ENCODE measurements around the gene KLHL17. TPM values are rescaled to one million over a fixed set of nuclear protein-coding genes. Genes with fewer than 3 reads are reported as not detected.

The KLHL17 gene
- total and polyA plus RNA-seq, 9 of the 15 experiments (the other 6 are each of a cell fraction or from before 2014, with no cell fraction given): 0.14 to 84.8 (median 13.0) TPM

GRCh38 chr1:1003618-1004419 lies 43.4 kb downstream of the KLHL17 start:
- Histone ChIP-seq H3K4me3 (no peak overlapping the region), H4K20me1 (replicated peaks; ENCODE audit: control insufficient read depth, insufficient read depth, low read length) (0 out of 2 replicates have a peak, but pooled peaks cover 4% of the 10 kb centered on the region), H3K79me2 (ENCODE audit: control insufficient read depth, insufficient read depth, low read length) (peaks cover 16% of the 10 kb centered on the region; the same call in 2 of the 3 replicates), H3K4me2 (ENCODE audit: insufficient read depth, low read length) (no peak overlapping the region; the same call in 1 of the 2 replicates), H3K9ac (ENCODE audit: insufficient read depth in 1 of 2, low read depth in 2 of 2, low read length in 2 of 2) (peak overlapping the region in 1 of 2 experiments; percentile 90; a peak in 2 of 4 replicates), H3K9me1 (ENCODE audit: control insufficient read depth, insufficient read depth, low read length) (no peaks in the 10 kb centered on the region), H3K9me3 (replicated peaks; ENCODE audit: control insufficient read depth, insufficient read depth, low read depth, low read length) (no peaks in the 10 kb centered on the region; the same call in none of the 2 replicates), H3K27ac (ENCODE audit: extremely low read depth, low read depth, low read length) (no peak overlapping the region), H2AFZ (ENCODE audit: low read depth, low read length) (no peak overlapping the region), H3K27me3 (ENCODE audit: control insufficient read depth in 2 of 2, insufficient read depth in 2 of 2, low read length in 2 of 2) (no peaks in the 10 kb centered on the region), H3K4me1 (replicated peaks in 1 of 2; ENCODE audit: control insufficient read depth in 2 of 2, insufficient read depth in 2 of 2, low read length in 2 of 2) (peaks cover 39 to 78% of the 10 kb centered on the region in 2 experiments), H3K36me3 (ENCODE audit: control insufficient read depth, insufficient read depth, low read length) (no peaks in the 10 kb centered on the region)
- FAIRE-seq (no peak), DNase-seq (ENCODE audit: extremely low read depth in 1 of 4, low spot score in 3 of 4) (peak in 3 of 4 experiments; percentile 12 to 46 (median 30)), ATAC-seq (no peak)
- 77% methylated on average over 12 of the region's 22 CpGs for WGBS (ENCODE audit: insufficient coverage, low coverage, missing lambda C conversion rate)
- intact Hi-C loops (cut with micrococcal nuclease) (loop anchor here (5.0 kb wide), 1 partner anchor 58 kb away; no protein-coding TSS in a partner anchor), in situ Hi-C loops (cut with MboI) (no loop called here)
- ChIA-PET POLR2A (interaction anchor here (0.6 to 2.6 kb wide), 3 partner anchors 10 to 20 kb away, joined by 3 to 9 read pairs (median 4); partner anchors contain the start of gene ISG15), CTCF (ENCODE audit: low intra/inter-chr PET ratio) (no interaction called here)
- no TSS peak for BruUV-seq (replicated peaks)
- TF ChIP-seq MAFF (IDR thresholded peaks at IDR 0.05; ENCODE audit: low read length) (no peak), MLX (CRISPR knock-in tag; conservative IDR thresholded peaks at IDR 0.05) (no peak), ZNF316 (IDR thresholded peaks at IDR 0.05) (peak; percentile 8; the same call in 1 of the 2 replicates), GABPB1 (CRISPR knock-in tag; IDR thresholded peaks at IDR 0.05) (peak; percentile 19; the same call in 1 of the 2 replicates), CHCHD3 (CRISPR knock-in tag; IDR thresholded peaks at IDR 0.05) (no peak), YBX1 (IDR thresholded peaks at IDR 0.05) (no peak), ZKSCAN1 (IDR thresholded peaks at IDR 0.05; ENCODE audit: low read depth, low read length) (peak; percentile 96), CBX1 (IDR thresholded peaks at IDR 0.05; ENCODE audit: low read depth) (no peak), CBX3 (IDR thresholded peaks at IDR 0.05; ENCODE audit: borderline replicate concordance in 1 of 2, low read length in 2 of 2) (no peak), ESRRA (IDR thresholded peaks at IDR 0.05; ENCODE audit: borderline replicate concordance, low read depth) (no peak)
- TF ChIP-seq, protein P1, sequence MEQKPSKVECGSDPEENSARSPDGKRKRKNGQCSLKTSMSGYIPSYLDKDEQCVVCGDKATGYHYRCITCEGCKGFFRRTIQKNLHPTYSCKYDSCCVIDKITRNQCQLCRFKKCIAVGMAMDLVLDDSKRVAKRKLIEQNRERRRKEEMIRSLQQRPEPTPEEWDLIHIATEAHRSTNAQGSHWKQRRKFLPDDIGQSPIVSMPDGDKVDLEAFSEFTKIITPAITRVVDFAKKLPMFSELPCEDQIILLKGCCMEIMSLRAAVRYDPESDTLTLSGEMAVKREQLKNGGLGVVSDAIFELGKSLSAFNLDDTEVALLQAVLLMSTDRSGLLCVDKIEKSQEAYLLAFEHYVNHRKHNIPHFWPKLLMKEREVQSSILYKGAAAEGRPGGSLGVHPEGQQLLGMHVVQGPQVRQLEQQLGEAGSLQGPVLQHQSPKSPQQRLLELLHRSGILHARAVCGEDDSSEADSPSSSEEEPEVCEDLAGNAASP (IDR thresholded peaks at IDR 0.05): no peak
- TF ChIP-seq, protein P2, sequence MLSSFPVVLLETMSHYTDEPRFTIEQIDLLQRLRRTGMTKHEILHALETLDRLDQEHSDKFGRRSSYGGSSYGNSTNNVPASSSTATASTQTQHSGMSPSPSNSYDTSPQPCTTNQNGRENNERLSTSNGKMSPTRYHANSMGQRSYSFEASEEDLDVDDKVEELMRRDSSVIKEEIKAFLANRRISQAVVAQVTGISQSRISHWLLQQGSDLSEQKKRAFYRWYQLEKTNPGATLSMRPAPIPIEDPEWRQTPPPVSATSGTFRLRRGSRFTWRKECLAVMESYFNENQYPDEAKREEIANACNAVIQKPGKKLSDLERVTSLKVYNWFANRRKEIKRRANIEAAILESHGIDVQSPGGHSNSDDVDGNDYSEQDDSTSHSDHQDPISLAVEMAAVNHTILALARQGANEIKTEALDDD (IDR thresholded peaks at IDR 0.05): no peak
